Stimulated activated CD4-positive, alpha-beta T cell treated with anti-CD3 and anti-CD28 coated beads, Interleukin-1b, Interleukin-23, amount 100 ng/mL, for 48 hours (primary cell): Measurements from ENCODE around the gene GANAB.
"Not testable (repeated sequence)": the region's sequence is repeated elsewhere in the genome, so short reads cannot be mapped to it uniquely, and the experiment has no call there.

ENCODE experiments used
- DNase-seq: peaks from one replicate; pipeline ENCODE4 v3.0.0-alpha.2; 2020

The GANAB gene

GRCh38 chr11:62600367-62601121 is 45.9 kb downstream of the GANAB start:
- DNase-seq = peak; percentile 29

GRCh38 chr11:62599901-62600300 is 46.5 kb downstream of the GANAB start:
- no peak for DNase-seq

GRCh38 chr11:62599069-62599696 is 47.2 kb downstream of the GANAB start:
- DNase-seq = peak; percentile 98

GRCh38 chr11:62595124-62595523 is 51.3 kb downstream of the GANAB start:
- DNase-seq = no peak

GRCh38 chr11:62593434-62594044 is 52.9 kb downstream of the GANAB start:
- DNase-seq = peak; percentile 82

- no peak for DNase-seq
Observed at GRCh38 chr11:62592989-62593421, 53.4 kb downstream of the GANAB start.

- DNase-seq = no peak
Observed at GRCh38 chr11:62592146-62592815, 54.1 kb downstream of the GANAB start.

- DNase-seq = peak; percentile 97
Observed at GRCh38 chr11:62591448-62592145, 54.8 kb downstream of the GANAB start, which contains the start of gene TUT1. Gene TUT1 (minus strand): TSS chr11:62591523. CDS start chr11:62591485, 38 bp downstream.

GRCh38 chr11:62588966-62589637 is 57.3 kb downstream of the GANAB start:
- DNase-seq = peak; percentile 35

GRCh38 chr11:62585356-62585755 is 61.1 kb downstream of the GANAB start:
- not testable (repeated sequence) for DNase-seq

GRCh38 chr11:62581735-62582134 is 64.7 kb downstream of the GANAB start:
- not testable (repeated sequence) for DNase-seq

- DNase-seq = no peak
Observed at GRCh38 chr11:62580959-62581715, 65.3 kb downstream of the GANAB start.

GRCh38 chr11:62579252-62579651 is 67.2 kb downstream of the GANAB start:
- no peak for DNase-seq

- DNase-seq = no peak
Observed at GRCh38 chr11:62578541-62578940, 67.9 kb downstream of the GANAB start.

- no peak for DNase-seq
Observed at GRCh38 chr11:62577046-62577714, 69.2 kb downstream of the GANAB start.

GRCh38 chr11:62575837-62576236 is 70.6 kb downstream of the GANAB start:
- DNase-seq = no peak

- DNase-seq = no peak
Observed at GRCh38 chr11:62575156-62575555, 71.3 kb downstream of the GANAB start.
